Ishikawa (cell line): ENCODE measurements around the gene DLD.

ENCODE experiments used
- CREB1 ChIP-seq: IDR thresholded peaks from 2 replicates; pipeline ENCODE4 v1.6.1; 2012; ENCODE audit warnings: low read depth
- EGR1 ChIP-seq: IDR thresholded peaks from 2 replicates; pipeline ENCODE4 v1.6.1; 2012
- EP300 ChIP-seq: IDR thresholded peaks from 2 replicates; pipeline ENCODE4 v1.6.1; 2012; ENCODE audit warnings: borderline replicate concordance
- FOXM1 ChIP-seq: IDR thresholded peaks from 2 replicates; pipeline ENCODE4 v1.6.1; 2012; ENCODE audit warnings: low read depth, borderline replicate concordance
- MAX ChIP-seq: IDR thresholded peaks from 2 replicates; pipeline ENCODE4 v1.6.1; 2012
- REST ChIP-seq: IDR thresholded peaks from 2 replicates; pipeline ENCODE4 v1.6.1; 2012; ENCODE audit warnings: low read depth, mild to moderate bottlenecking
- TAF1 ChIP-seq: IDR thresholded peaks from 2 replicates; pipeline ENCODE4 v1.6.1; 2012; ENCODE audit warnings: low read depth, mild to moderate bottlenecking
- TCF12 ChIP-seq: IDR thresholded peaks from 2 replicates; pipeline ENCODE4 v1.6.1; 2012; ENCODE audit warnings: low read depth
- TEAD4 ChIP-seq: IDR thresholded peaks from 2 replicates; pipeline ENCODE4 v1.6.1; 2012
- USF1 ChIP-seq: IDR thresholded peaks from 2 replicates; pipeline ENCODE4 v1.6.1; 2012
- ZBTB7A ChIP-seq: IDR thresholded peaks from 2 replicates; pipeline ENCODE4 v1.6.1; 2012; ENCODE audit warnings: low read depth

GRCh38 chr7:107874605-107875446, 16.2 kb upstream of the DLD start:
- TF ChIP-seq EP300 (no peak), TCF12 (no peak), CREB1 (no peak), FOXM1 (no peak), REST (no peak), USF1 (no peak), ZBTB7A (no peak), EGR1 (no peak), TAF1 (no peak), TEAD4 (no peak), MAX (no peak)
